PC-9 (cell line): ENCODE measurements around the gene FAM180A. TPM values are rescaled to one million over a fixed set of nuclear protein-coding genes. Genes with fewer than 3 reads are reported as not detected.

ENCODE experiments used
- BruUV-seq: library from RNA; stranded (reverse); fragments of 400-500 nt; replicated peaks from 2 replicates; lab custom pipeline; 2021; lab: Mats Ljungman, UMichigan
- CTCF ChIA-PET: fragments of 300-600 bp; sonication (Branson Sonifier 250); formaldehyde crosslinking; loops from one replicate; lab custom pipeline; 2022; ENCODE audit warnings: antibody characterized with exemption; lab: Charles Lee
- POLR2A ChIA-PET: fragments of 300-600 bp; sonication (Branson Sonifier 250); formaldehyde crosslinking; loops from one replicate; lab custom pipeline; 2022; ENCODE audit warnings: antibody characterized with exemption; ENCODE audit not compliant: unreplicated experiment; lab: Charles Lee
- DNase-seq, 2 experiments: peaks; one replicate each; pipeline versions ENCODE4 v3.0.0 to v3.0.0-alpha.2; 2015 to 2022; ENCODE audit warnings: mixed read lengths in 1 of 2
- H2AFZ ChIP-seq: fragments of 200-600 bp; sonication (generic); 2 replicates; pipeline ENCODE4 v1.8.1; 2017; ENCODE audit warnings: antibody characterized with exemption
- H3F3A ChIP-seq: fragments of 200-600 bp; sonication (generic); 2 replicates; pipeline ENCODE4 v1.8.1; 2017; ENCODE audit warnings: antibody characterized with exemption, mild to moderate bottlenecking, low read depth; ENCODE audit not compliant: insufficient read depth
- H3K27ac ChIP-seq: fragments of 200-600 bp; sonication (generic); 2 replicates; pipeline ENCODE4 v1.6.1; 2016; ENCODE audit warnings: mixed run types
- H3K27me3 ChIP-seq: fragments of 200-600 bp; sonication (generic); 2 replicates; pipeline ENCODE4 v1.6.1; 2016; ENCODE audit warnings: low read depth, mixed run types; ENCODE audit not compliant: insufficient read depth
- H3K36me3 ChIP-seq: fragments of 200-600 bp; sonication (generic); 2 replicates; pipeline ENCODE4 v1.6.1; 2016; ENCODE audit warnings: low read depth, mixed run types
- H3K4me1 ChIP-seq: fragments of 200-600 bp; sonication (generic); replicated peaks from 2 replicates; pipeline ENCODE4 v1.6.1; 2016; ENCODE audit warnings: mixed run types; ENCODE audit not compliant: insufficient read depth
- H3K4me2 ChIP-seq: fragments of 200-600 bp; sonication (generic); 2 replicates; pipeline ENCODE4 v1.6.1; 2017; ENCODE audit warnings: mixed run types
- H3K4me3 ChIP-seq: fragments of 200-600 bp; sonication (generic); 2 replicates; pipeline ENCODE4 v1.6.1; 2016; ENCODE audit warnings: mixed run types
- H3K79me2 ChIP-seq: fragments of 200-600 bp; sonication (generic); 2 replicates; pipeline ENCODE4 v1.6.1; 2017; ENCODE audit warnings: low read depth, mixed run types
- H3K9me2 ChIP-seq: fragments of 200-600 bp; sonication (generic); 2 replicates; pipeline ENCODE4 v1.8.1; 2017; ENCODE audit warnings: mild to moderate bottlenecking; ENCODE audit not compliant: insufficient read depth
- H3K9me3 ChIP-seq: fragments of 200-600 bp; sonication (generic); 2 replicates; pipeline ENCODE4 v1.8.1; 2016; ENCODE audit warnings: low read depth; ENCODE audit not compliant: insufficient read depth
- H4K20me1 ChIP-seq: fragments of 200-600 bp; sonication (generic); 2 replicates; pipeline ENCODE4 v1.8.1; 2017; ENCODE audit not compliant: insufficient read depth
- CTCF ChIP-seq: fragments of 200-600 bp; sonication (generic); conservative IDR thresholded peaks from 2 replicates; pipeline ENCODE4 v1.6.1; 2017; ENCODE audit warnings: mixed run types, antibody characterized with exemption, mild to moderate bottlenecking, moderate library complexity
- EZH2 ChIP-seq: fragments of 200-600 bp; sonication (generic); IDR thresholded peaks from 2 replicates; pipeline ENCODE4 v1.8.0; 2017; ENCODE audit warnings: antibody characterized with exemption, low read depth
- intact Hi-C: fragments of 100-400 bp; cut with micrococcal nuclease; formaldehyde crosslinking; loops from one replicate; pipeline ENCODE4 v1.10.0; 2022; ENCODE audit not compliant: unreplicated experiment
- total RNA-seq: library from RNA; stranded (reverse); gene quantifications from 2 replicates; pipeline ENCODE4 v1.2.3, GENCODE V29; 2021

The FAM180A gene
- total RNA-seq, 1 experiment from 2014 or later = not detected

GRCh38 chr7:135769005-135769802 is 20.6 kb upstream of the FAM180A start:
- Histone ChIP-seq H3K4me2 (no peak overlapping the region), H4K20me1 (no peaks in the 10 kb centered on the region), H3K4me3 (no peak overlapping the region), H3K27ac (no peak overlapping the region), H2AFZ (no peak overlapping the region), H3K9me2 (no peaks in the 10 kb centered on the region), H3K79me2 (no peaks in the 10 kb centered on the region), H3K4me1 (peaks cover 27% of the 10 kb centered on the region), H3K27me3 (no peaks in the 10 kb centered on the region), H3K36me3 (no peaks in the 10 kb centered on the region), H3F3A (no peaks in the 10 kb centered on the region; the same call in 1 of the 2 replicates), H3K9me3 (no peaks in the 10 kb centered on the region)
- ChIA-PET POLR2A (no interaction called here), CTCF (no interaction called here)
- intact Hi-C loops = no loop called here
- TF ChIP-seq CTCF = no peak
- TF ChIP-seq EZH2 = no peak
- no TSS peak for BruUV-seq
- no peak for DNase-seq

- Histone ChIP-seq H3K27ac (no peak overlapping the region), H2AFZ (no peak overlapping the region), H3F3A (no peaks in the 10 kb centered on the region), H4K20me1 (no peaks in the 10 kb centered on the region), H3K9me3 (no peaks in the 10 kb centered on the region), H3K79me2 (no peaks in the 10 kb centered on the region), H3K4me1 (peaks cover 20% of the 10 kb centered on the region), H3K27me3 (no peaks in the 10 kb centered on the region), H3K4me2 (no peak overlapping the region), H3K36me3 (no peaks in the 10 kb centered on the region), H3K4me3 (no peak overlapping the region), H3K9me2 (no peaks in the 10 kb centered on the region)
- BruUV-seq = no TSS peak
- intact Hi-C loops = no loop called here
- ChIA-PET CTCF (interaction anchor here (0.5 kb wide), 1 partner anchor 384 kb away, joined by 7 read pairs; no protein-coding TSS in a partner anchor), POLR2A (no interaction called here)
- no peak for TF ChIP-seq EZH2
- TF ChIP-seq CTCF = no peak
- DNase-seq = no peak
These were observed 19.9 kb upstream of the FAM180A start for GRCh38 chr7:135768467-135768866.

- no peaks in the 10 kb centered on the region for H3K79me2 ChIP-seq
- no TSS peak for BruUV-seq
- no peaks in the 10 kb centered on the region for H3K36me3 ChIP-seq
- intact Hi-C loops = no loop called here
- peaks cover 16% of the 10 kb centered on the region for H3K4me1 ChIP-seq
- H4K20me1 ChIP-seq = no peaks in the 10 kb centered on the region
- no peaks in the 10 kb centered on the region for H3K9me2 ChIP-seq
- no peak overlapping the region for H3K27ac ChIP-seq
- no peak overlapping the region for H3K4me2 ChIP-seq
- no peak overlapping the region for H2AFZ ChIP-seq
- TF ChIP-seq EZH2 = no peak
- no peak for TF ChIP-seq CTCF
- no peaks in the 10 kb centered on the region for H3K27me3 ChIP-seq
- peaks cover 4% of the 10 kb centered on the region; the same call in 1 of the 2 replicates for H3F3A ChIP-seq
- no peaks in the 10 kb centered on the region for H3K9me3 ChIP-seq
- POLR2A ChIA-PET = no interaction called here
- H3K4me3 ChIP-seq = no peak overlapping the region
- CTCF ChIA-PET = interaction anchor here (0.5 kb wide), 1 partner anchor 384 kb away, joined by 7 read pairs; no protein-coding TSS in a partner anchor
- no peak for DNase-seq
These were observed 19.5 kb upstream of the FAM180A start for GRCh38 chr7:135768064-135768463.
